ENCODE measurements around the gene CACNA1S.

Gene CACNA1S

DNA sequence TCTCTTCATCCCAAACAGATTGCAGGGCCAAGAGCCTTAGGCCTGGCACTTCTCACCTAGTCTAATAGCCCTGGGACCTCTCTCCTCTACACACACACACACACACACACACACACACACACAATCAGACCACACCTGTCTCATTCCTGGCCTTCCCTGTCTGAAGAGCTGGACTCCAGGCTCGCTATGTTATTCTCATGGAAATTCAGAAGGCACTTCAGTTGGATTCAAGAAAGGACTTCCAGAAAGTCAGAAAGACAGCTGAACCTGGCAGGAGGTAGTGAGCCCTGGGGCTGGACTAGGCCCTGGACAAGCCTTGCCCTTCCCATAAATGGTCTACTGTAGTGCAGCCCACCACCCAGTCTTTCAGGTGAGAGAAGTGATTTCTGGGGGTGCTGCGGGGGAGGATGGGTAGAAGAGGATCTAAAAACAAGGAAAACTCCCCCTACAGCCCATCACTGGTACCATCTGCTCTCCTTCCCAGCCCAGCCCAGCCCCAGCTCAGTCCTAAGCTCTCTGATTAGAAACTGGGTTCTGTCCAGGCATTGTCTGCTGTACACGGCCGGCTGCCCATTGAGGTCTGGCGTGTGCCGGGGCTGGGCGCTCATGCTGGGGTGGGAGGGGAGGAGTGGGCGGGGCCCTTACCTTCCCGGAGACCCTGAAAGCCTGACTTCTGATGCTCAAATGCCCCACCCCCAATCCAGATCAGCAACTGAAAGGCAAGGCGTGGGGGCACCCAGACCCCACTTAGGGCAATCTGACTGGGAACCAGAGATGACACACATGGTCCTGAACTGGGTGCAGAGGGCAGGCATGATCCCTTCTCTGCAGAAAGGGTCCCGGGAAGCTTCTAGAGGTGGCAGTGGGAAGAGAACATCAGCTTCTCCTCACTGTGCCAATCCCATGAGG, 91.3 kb downstream of the CACNA1S start:
- intact Hi-C loops (cut with DNase I): no loop called here
- DNase-seq: peak in 5 of 10 donors; percentile 55 to 87 (median 62)

DNA sequence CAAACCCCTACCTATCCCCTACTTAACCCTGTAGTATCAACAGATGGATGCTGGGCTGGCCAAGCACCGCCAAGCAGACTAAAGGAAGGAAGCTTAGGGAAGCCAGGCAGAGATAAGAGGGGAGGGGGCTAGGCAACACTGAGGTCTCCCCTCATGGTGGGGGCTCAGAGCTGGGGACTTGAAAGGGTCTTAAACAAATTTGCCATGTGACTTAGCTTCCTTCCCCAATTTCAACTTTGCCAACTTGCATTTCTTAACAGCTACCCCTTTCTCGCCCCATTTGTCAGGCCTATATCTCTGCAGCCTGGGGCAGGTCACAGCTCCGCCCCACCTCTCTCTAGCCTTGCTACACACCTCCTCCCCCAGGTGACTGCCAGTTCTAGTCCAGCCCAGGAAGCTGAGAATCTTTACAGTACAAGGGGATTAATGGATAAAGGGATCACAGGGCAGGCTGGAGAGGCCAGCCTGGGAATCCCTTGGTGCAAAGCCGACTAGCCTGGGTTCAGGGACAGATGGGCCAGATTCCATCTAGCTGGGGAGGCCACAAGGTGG, 92.1 kb downstream of the CACNA1S start:
- DNase-seq: peak in 1 of 10 donors; percentile 53

GRCh38 chr1:201019321-201019977, 92.8 kb downstream of the CACNA1S start:
- no peak for DNase-seq
- intact Hi-C loops (cut with DNase I): no loop called here

More for the DNA sequence above, 92.1 kb downstream of the CACNA1S start:
- intact Hi-C loops (cut with DNase I): no loop called here

- intact Hi-C loops (cut with DNase I): no loop called here
- peak in 1 of 10 donors; percentile 75 for DNase-seq
Observed at GRCh38 chr1:201017828-201018163, 94.4 kb downstream of the CACNA1S start.

GRCh38 chr1:201016943-201017827, 95.0 kb downstream of the CACNA1S start:
- DNase-seq: peak in 2 of 10 donors; percentile 70 to 74
- intact Hi-C loops (cut with DNase I): no loop called here

DNA sequence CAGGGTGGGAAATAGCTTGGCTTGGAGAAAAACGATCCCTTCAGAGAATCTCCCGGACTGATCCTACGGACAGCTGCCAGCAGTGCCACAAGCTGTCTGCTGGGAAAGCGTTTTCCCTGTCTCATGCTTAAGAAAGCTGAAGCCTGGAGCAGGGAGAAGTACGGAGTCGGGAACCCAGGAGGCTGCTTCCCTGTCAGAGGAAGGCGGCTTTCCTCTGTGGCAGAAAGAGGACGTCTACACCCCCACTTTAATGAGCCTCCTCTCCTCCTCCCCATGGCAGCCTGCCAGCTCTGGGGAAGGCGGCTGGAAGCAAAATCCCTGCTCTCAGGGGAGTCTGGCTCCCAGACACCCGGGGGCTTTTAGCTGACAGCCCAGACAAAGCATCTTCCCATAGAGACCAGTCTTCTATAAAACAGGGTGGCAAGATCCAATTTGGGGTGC, 96.0 kb downstream of the CACNA1S start:
- intact Hi-C loops (cut with DNase I): no loop called here
- DNase-seq: peak in 8 of 10 donors; percentile 48 to 91 (median 64)

GRCh38 chr1:201015551-201016091, 96.6 kb downstream of the CACNA1S start:
- intact Hi-C loops (cut with DNase I): no loop called here
- peak in 1 of 10 donors; percentile 76 for DNase-seq

DNA sequence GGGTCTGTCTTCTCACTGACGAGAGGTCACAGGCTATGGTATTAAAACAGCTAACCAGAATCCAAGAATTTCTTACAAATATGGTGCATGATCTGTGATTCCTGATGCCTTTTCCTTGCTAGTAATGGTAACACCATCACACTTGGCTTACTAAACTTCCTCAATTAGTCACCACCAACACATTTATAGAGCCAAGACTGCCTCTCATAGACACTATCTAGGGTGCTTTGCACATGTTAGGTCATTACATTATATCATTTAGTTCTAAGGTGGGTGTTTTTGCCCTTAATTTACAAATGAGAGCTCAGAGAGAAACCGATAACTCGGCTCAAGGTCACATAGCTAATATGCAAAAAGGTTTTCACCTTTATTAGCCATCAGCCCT, 97.4 kb downstream of the CACNA1S start:
- no peak for DNase-seq
- intact Hi-C loops (cut with DNase I): no loop called here

- intact Hi-C loops (cut with DNase I): no loop called here
- DNase-seq: peak in 9 of 10 donors; percentile 57 to 95 (median 71)
Observed at GRCh38 chr1:201013991-201014815, 98.0 kb downstream of the CACNA1S start.

- no peak for DNase-seq
- intact Hi-C loops (cut with DNase I): no loop called here
Observed at GRCh38 chr1:201013031-201013485, 99.2 kb downstream of the CACNA1S start.

- intact Hi-C loops (cut with DNase I): no loop called here
- DNase-seq: peak in 1 of 10 donors; percentile 25
Observed at GRCh38 chr1:201011616-201012015, 100.6 kb downstream of the CACNA1S start.

DNA sequence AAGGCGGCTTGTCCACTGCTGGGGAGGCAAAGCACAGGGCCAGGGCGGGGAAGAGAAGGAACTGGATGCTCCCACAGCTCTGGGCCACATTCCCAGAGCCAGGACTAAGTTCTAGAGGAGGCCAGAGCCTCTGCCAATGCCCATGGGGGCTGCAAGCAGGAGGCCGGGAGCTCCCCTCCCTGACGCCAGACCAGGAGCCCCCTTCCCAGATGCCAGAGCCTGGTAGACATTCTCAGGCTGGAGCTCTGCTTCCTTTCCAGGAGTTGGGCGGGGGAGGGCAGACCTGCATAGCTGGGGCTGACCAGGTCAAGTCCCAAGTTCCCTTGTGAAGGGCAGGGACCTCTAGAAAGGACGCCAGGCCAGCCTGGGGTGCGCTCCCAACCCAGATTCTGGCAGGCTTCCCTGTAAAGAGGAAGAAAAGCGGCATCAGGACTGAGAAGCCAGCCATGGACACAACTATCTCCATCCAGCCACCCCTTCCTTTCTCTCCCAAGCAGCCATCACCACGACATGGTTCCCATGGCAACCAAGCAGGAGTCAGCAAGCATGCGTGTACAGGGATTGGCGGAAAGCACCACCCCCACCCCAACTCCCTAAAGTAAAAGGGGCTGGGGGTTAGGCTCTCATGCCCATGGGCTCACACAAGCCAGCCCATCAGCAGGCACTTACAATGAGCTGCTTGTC, 102.1 kb downstream of the CACNA1S start:
- peak in 6 of 10 donors; percentile 40 to 91 (median 70) for DNase-seq
- intact Hi-C loops (cut with DNase I): no loop called here

DNA sequence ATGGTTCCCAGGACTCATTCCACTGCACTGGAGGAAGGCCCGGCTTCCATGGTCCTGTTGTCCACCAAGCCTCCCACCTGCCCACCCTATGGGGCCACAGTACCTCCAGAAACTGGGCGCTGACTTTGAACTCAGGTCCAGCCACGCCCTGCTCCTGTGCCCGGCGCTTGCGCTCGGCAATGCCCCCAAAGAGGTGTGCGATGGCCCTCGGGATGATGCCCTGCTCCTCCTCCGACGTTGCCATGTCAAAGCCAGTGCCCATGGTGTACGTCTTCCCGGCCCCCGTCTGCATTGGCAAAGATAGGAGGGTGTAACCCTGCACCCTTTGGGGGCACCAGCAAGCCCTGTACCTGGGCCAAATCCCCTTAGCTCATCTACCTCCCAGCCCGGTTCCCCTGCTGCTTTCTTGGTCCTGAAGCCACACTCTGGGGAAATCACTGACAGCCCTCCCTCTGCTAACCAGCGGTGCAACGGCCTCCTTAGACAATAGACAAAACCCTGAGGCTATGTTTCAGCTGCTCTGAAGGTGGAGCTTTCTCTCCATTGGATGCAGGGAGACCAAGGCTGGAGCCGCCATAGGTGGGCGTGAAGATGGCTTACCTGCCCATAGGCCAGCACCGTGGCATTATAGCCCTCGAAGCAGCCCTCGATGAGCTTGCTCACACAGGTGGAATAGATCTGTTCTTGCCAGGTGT, 103.4 kb downstream of the CACNA1S start:
- no peak for DNase-seq
- intact Hi-C loops (cut with DNase I): no loop called here

GRCh38 chr1:201007481-201007880, 104.7 kb downstream of the CACNA1S start:
- DNase-seq: no peak
- intact Hi-C loops (cut with DNase I): no loop called here

GRCh38 chr1:201006450-201006849, 105.8 kb downstream of the CACNA1S start:
- intact Hi-C loops (cut with DNase I): no loop called here
- DNase-seq: no peak

GRCh38 chr1:201004732-201005131, 107.5 kb downstream of the CACNA1S start:
- intact Hi-C loops (cut with DNase I): no loop called here
- DNase-seq: peak in 1 of 10 donors; percentile 30

DNA sequence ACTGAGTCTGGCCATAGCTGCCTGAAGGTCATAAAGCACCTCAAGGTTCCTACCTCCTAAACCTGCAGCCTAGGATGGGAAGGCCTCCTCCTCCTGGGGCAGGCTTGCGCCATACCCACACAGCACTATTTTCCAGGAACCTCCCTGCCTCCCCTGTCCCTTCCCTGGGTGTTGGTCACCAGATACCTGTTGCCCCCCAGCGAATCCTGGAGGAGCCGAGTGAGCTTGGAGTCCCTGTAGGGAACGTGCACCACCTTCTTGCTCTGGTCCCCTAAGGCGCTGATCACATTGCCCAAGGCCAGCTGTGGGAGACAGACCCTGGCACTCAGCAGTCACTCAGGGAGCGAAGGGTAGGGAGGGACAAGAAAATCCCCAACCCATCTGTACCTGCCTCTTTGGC, 108.1 kb downstream of the CACNA1S start:
- intact Hi-C loops (cut with DNase I): no loop called here
- peak in 1 of 10 donors; percentile 54 for DNase-seq

GRCh38 chr1:201002510-201002909, 109.7 kb downstream of the CACNA1S start:
- intact Hi-C loops (cut with DNase I): no loop called here

More at GRCh38 chr1:201002510-201002909, 109.7 kb downstream of the CACNA1S start:
- DNase-seq: no peak

All from posterior cingulate gyrus (tissue), 11 donors.